Liver (tissue), 9 donors: Measurements from ENCODE around the gene CA10. TPM values are rescaled to one million over a fixed set of nuclear protein-coding genes. Genes with fewer than 3 reads are reported as not detected.

Experiments
- DNase-seq: peaks from one replicate; pipeline ENCODE4 v3.0.0-alpha.2; 2017; ENCODE audit warnings: low spot score
- H3K27ac ChIP-seq, 2 donors: one replicate each; pipeline ENCODE4 v1.7.0; 2013; ENCODE audit warnings: inconsistent platforms in 2 of 2, low read length in 2 of 2, control low read depth in 1 of 2, low read depth in 1 of 2, mild to moderate bottlenecking in 1 of 2
- H3K27me3 ChIP-seq, 4 donors: one replicate each; pipeline versions ENCODE4 v1.6.1 to v1.7.0; 2013; ENCODE audit warnings: low read length in 3 of 4, inconsistent platforms in 1 of 4, mild to moderate bottlenecking in 1 of 4, moderate library complexity in 1 of 4; ENCODE audit not compliant: control insufficient read depth in 4 of 4, insufficient read depth in 4 of 4
- H3K36me3 ChIP-seq, 4 donors: one replicate each; pipeline versions ENCODE4 v1.6.1 to v1.7.0; 2013; ENCODE audit warnings: low read length in 3 of 4, mild to moderate bottlenecking in 3 of 4, low read depth in 1 of 4, moderate library complexity in 1 of 4; ENCODE audit not compliant: control insufficient read depth in 4 of 4, insufficient read depth in 3 of 4
- H3K4me1 ChIP-seq, 4 donors: one replicate each; pipeline versions ENCODE4 v1.6.1 to v1.7.0; 2013; ENCODE audit warnings: low read length in 3 of 4, mild to moderate bottlenecking in 3 of 4, moderate library complexity in 1 of 4; ENCODE audit not compliant: control insufficient read depth in 4 of 4, insufficient read depth in 4 of 4
- H3K4me3 ChIP-seq, 3 donors: one replicate each; pipeline versions ENCODE4 v1.6.1 to v1.7.0; 2013; ENCODE audit warnings: low read length in 3 of 3, control low read depth in 1 of 3, low read depth in 1 of 3, mild to moderate bottlenecking in 1 of 3
- H3K9ac ChIP-seq, 2 donors: one replicate each; pipeline ENCODE4 v1.7.0; 2013; ENCODE audit warnings: low read length in 2 of 2, mild to moderate bottlenecking in 2 of 2, moderate library complexity in 2 of 2, control low read depth in 1 of 2, low read depth in 1 of 2
- H3K9me3 ChIP-seq, 4 donors: one replicate each; pipeline versions ENCODE4 v1.6.1 to v1.7.0; 2013; ENCODE audit warnings: low read length in 3 of 4; ENCODE audit not compliant: control insufficient read depth in 4 of 4
- EGR1 ChIP-seq, 2 donors: IDR thresholded peaks; 2 replicates each; pipeline ENCODE4 v1.6.1; 2016 to 2018; ENCODE audit warnings: antibody characterized with exemption in 2 of 2, low read depth in 2 of 2
- FOXA1 ChIP-seq: IDR thresholded peaks from 2 replicates; pipeline ENCODE4 v1.6.1; 2016; ENCODE audit warnings: antibody characterized with exemption
- FOXA2 ChIP-seq: IDR thresholded peaks from 2 replicates; pipeline ENCODE4 v1.6.1; 2016; ENCODE audit warnings: antibody characterized with exemption
- GABPA ChIP-seq, 2 donors: IDR thresholded peaks in 1 of 2; conservative IDR thresholded peaks in 1 of 2; 2 replicates each; pipeline ENCODE4 v1.6.1; 2016; ENCODE audit warnings: antibody characterized with exemption in 2 of 2, mild to moderate bottlenecking in 1 of 2, moderate library complexity in 1 of 2
- JUND ChIP-seq, 2 donors: IDR thresholded peaks; 2 replicates each; pipeline ENCODE4 v1.6.1; 2016; ENCODE audit warnings: antibody characterized with exemption in 2 of 2
- MAX ChIP-seq: IDR thresholded peaks from 2 replicates; pipeline ENCODE4 v1.6.1; 2016; ENCODE audit warnings: antibody characterized with exemption
- NR2F2 ChIP-seq: IDR thresholded peaks from 2 replicates; pipeline ENCODE4 v1.6.1; 2016; ENCODE audit warnings: antibody characterized with exemption
- RAD21 ChIP-seq, 2 donors: IDR thresholded peaks; 2 replicates each; pipeline ENCODE4 v1.6.1; 2016; ENCODE audit warnings: antibody characterized with exemption in 2 of 2, mild to moderate bottlenecking in 2 of 2
- REST ChIP-seq: IDR thresholded peaks from 2 replicates; pipeline ENCODE4 v1.6.1; 2016; ENCODE audit warnings: antibody characterized with exemption, mild to moderate bottlenecking
- RXRA ChIP-seq, 2 donors: IDR thresholded peaks; 2 replicates each; pipeline ENCODE4 v1.6.1; 2017 to 2018; ENCODE audit warnings: antibody characterized with exemption in 2 of 2, mild to moderate bottlenecking in 1 of 2
- SP1 ChIP-seq: IDR thresholded peaks from 2 replicates; pipeline ENCODE4 v1.6.1; 2018; ENCODE audit warnings: antibody characterized with exemption, mild to moderate bottlenecking
- TAF1 ChIP-seq: conservative IDR thresholded peaks from 2 replicates; pipeline ENCODE4 v1.6.1; 2016; ENCODE audit warnings: antibody characterized with exemption, mild to moderate bottlenecking
- YY1 ChIP-seq: IDR thresholded peaks from 2 replicates; pipeline ENCODE4 v1.6.1; 2016; ENCODE audit warnings: antibody characterized with exemption, mild to moderate bottlenecking
- WGBS: extraction: QIAGEN DNeasy Blood & Tissue Kit; methylation state at CpG from one replicate; pipeline ENCODE4 v1.1.7; 2013; 5-methylcytosine and 5-hydroxymethylcytosine counted together
- polyA plus RNA-seq, 2 donors: library from polyadenylated mRNA; stranded (reverse) in 1 of 2; unstranded in 1 of 2; fragments of 200-250 nt in 1 of 2; fragments of >200 nt in 1 of 2; fragmentation: Nextera tagmentation in 1 of 2; extraction: Ambion mirVana in 1 of 2; gene quantifications; one replicate each; pipeline versions ENCODE4 v1.2.1 to v1.2.3, GENCODE V29; 2013 to 2015
- total RNA-seq, 2 donors: library from RNA; depleted of rRNA; stranded (reverse); fragments of >200 nt; gene quantifications; one replicate each; pipeline ENCODE4 v1.2.3, GENCODE V29; 2014
- TF ChIP-seq, protein P1 (sequence below): IDR thresholded peaks from 2 replicates; pipeline ENCODE4 v1.6.1; 2016; ENCODE audit warnings: antibody characterized with exemption
- TF ChIP-seq, protein P2 (sequence below): IDR thresholded peaks from 2 replicates; pipeline ENCODE4 v1.6.1; 2016; ENCODE audit warnings: antibody characterized with exemption
- TF ChIP-seq, protein P3 (sequence below): fragments of 150-350 bp; IDR thresholded peaks from 2 replicates; pipeline ENCODE4 v1.5.1; 2017; ENCODE audit warnings: improper control_type of control experiment, low read depth, low read length; ENCODE audit not compliant: missing input control
- donor health status: healthy.
- donor health status: healthy.
- donor health status: healthy.
- donor health status: healthy.
- donor health status: healthy.

The CA10 gene
- total and polyA plus RNA-seq, 4 donors: 0.05 TPM; not detected in 3

DNA sequence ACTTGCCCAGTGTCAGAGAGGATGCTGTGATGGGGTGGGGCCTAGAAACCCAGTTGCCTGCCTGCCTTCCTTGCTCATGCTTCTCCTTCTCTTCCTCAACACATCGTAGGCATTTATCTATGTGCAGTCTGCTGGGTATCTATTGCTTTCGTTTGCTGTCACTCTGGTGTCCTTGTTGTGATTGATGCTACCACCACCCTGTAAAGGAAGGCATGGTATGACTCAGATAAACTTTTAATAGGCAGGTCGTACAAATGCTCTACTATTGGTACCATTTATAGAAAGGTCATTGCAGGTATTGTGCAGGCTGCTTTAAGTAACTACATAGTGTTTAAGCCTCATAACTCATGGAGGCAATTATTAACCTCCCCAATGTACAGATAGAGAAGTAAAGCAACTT is 529.3 kb downstream of the CA10 start:
- Histone ChIP-seq H3K9me3 (no peaks in the 10 kb centered on the region), H3K9ac (no peak overlapping the region), H3K4me3 (no peak overlapping the region), H3K27me3 (no peaks in the 10 kb centered on the region), H3K4me1 (peaks cover 0 to 16% (median 12%) of the 10 kb centered on the region in 4 donors), H3K36me3 (no peaks in the 10 kb centered on the region), H3K27ac (no peak overlapping the region)
- 71% methylated on average over 3 of the region's 3 CpGs for WGBS
- TF ChIP-seq TAF1 (no peak), FOXA1 (no peak), FOXA2 (no peak), NR2F2 (no peak), YY1 (no peak), SP1 (no peak), EGR1 (IDR thresholded peaks at IDR 0.05; ENCODE audit: low read depth in 2 of 2) (no peak), MAX (no peak)
- TF ChIP-seq, protein P1, sequence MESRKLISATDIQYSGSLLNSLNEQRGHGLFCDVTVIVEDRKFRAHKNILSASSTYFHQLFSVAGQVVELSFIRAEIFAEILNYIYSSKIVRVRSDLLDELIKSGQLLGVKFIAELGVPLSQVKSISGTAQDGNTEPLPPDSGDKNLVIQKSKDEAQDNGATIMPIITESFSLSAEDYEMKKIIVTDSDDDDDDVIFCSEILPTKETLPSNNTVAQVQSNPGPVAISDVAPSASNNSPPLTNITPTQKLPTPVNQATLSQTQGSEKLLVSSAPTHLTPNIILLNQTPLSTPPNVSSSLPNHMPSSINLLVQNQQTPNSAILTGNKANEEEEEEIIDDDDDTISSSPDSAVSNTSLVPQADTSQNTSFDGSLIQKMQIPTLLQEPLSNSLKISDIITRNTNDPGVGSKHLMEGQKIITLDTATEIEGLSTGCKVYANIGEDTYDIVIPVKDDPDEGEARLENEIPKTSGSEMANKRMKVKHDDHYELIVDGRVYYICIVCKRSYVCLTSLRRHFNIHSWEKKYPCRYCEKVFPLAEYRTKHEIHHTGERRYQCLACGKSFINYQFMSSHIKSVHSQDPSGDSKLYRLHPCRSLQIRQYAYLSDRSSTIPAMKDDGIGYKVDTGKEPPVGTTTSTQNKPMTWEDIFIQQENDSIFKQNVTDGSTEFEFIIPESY: no peak
- TF ChIP-seq, protein P2, sequence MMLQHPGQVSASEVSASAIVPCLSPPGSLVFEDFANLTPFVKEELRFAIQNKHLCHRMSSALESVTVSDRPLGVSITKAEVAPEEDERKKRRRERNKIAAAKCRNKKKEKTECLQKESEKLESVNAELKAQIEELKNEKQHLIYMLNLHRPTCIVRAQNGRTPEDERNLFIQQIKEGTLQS: no peak
- DNase-seq: no peak

GRCh38 chr17:51627779-51628178 is 530.7 kb downstream of the CA10 start:
- Histone ChIP-seq H3K36me3 (no peaks in the 10 kb centered on the region), H3K9ac (no peak overlapping the region), H3K27ac (no peak overlapping the region), H3K4me3 (no peak overlapping the region), H3K9me3 (no peaks in the 10 kb centered on the region), H3K27me3 (no peaks in the 10 kb centered on the region), H3K4me1 (peaks cover 0 to 16% (median 12%) of the 10 kb centered on the region in 4 donors)
- WGBS: 84% methylated on average over 1 of the region's 1 CpG
- TF ChIP-seq FOXA2: no peak
- TF ChIP-seq NR2F2: no peak
- TF ChIP-seq EGR1 (IDR thresholded peaks at IDR 0.05; ENCODE audit: low read depth in 2 of 2): no peak
- TF ChIP-seq RXRA (IDR thresholded peaks at IDR 0.05): no peak
- TF ChIP-seq SP1: no peak
- no peak for TF ChIP-seq YY1
- no peak for TF ChIP-seq GABPA (IDR thresholded peaks at IDR 0.05 in 1 of 2, conservative IDR thresholded peaks at IDR 0.05 in 1 of 2)
- TF ChIP-seq TAF1: no peak
- no peak for TF ChIP-seq RAD21 (IDR thresholded peaks at IDR 0.05)
- TF ChIP-seq REST: no peak
- TF ChIP-seq JUND (IDR thresholded peaks at IDR 0.05): no peak
- TF ChIP-seq FOXA1: no peak
- TF ChIP-seq, protein P3, sequence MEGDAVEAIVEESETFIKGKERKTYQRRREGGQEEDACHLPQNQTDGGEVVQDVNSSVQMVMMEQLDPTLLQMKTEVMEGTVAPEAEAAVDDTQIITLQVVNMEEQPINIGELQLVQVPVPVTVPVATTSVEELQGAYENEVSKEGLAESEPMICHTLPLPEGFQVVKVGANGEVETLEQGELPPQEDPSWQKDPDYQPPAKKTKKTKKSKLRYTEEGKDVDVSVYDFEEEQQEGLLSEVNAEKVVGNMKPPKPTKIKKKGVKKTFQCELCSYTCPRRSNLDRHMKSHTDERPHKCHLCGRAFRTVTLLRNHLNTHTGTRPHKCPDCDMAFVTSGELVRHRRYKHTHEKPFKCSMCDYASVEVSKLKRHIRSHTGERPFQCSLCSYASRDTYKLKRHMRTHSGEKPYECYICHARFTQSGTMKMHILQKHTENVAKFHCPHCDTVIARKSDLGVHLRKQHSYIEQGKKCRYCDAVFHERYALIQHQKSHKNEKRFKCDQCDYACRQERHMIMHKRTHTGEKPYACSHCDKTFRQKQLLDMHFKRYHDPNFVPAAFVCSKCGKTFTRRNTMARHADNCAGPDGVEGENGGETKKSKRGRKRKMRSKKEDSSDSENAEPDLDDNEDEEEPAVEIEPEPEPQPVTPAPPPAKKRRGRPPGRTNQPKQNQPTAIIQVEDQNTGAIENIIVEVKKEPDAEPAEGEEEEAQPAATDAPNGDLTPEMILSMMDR: no peak
- no peak for DNase-seq
